Keratinocyte (primary cell): Measurements from ENCODE around the gene CDK3. TPM values are rescaled to one million over a fixed set of nuclear protein-coding genes. Genes with fewer than 3 reads are reported as not detected.

ENCODE experiments used
- DNase-seq: peaks from one replicate; pipeline ENCODE4 v3.0.0-alpha.2; 2011; ENCODE audit warnings: low read depth, missing footprints, low spot score
- FAIRE-seq: peaks from 2 replicates; lab custom pipeline; 2011; peaks lifted over from hg19 to GRCh38; lab: Jason Lieb, UNC
- H2AFZ ChIP-seq: 2 replicates; pipeline ENCODE4 v1.6.0; 2012; ENCODE audit warnings: low read length, control low read depth, inconsistent platforms; ENCODE audit not compliant: control insufficient read depth
- H3K27ac ChIP-seq: 2 replicates; pipeline ENCODE4 v1.5.1; 2011; ENCODE audit warnings: low read length; ENCODE audit not compliant: control insufficient read depth, insufficient read depth
- H3K27me3 ChIP-seq: 3 replicates; pipeline ENCODE4 v1.6.0; 2011; ENCODE audit warnings: low read length; ENCODE audit not compliant: control insufficient read depth, insufficient read depth; ENCODE audit errors: extremely low read depth
- H3K36me3 ChIP-seq, 2 experiments: 2 replicates in 1 of 2; 3 replicates in 1 of 2; pipeline ENCODE4 v1.5.1; 2011; ENCODE audit warnings: low read length in 2 of 2, mild to moderate bottlenecking in 1 of 2; ENCODE audit not compliant: control insufficient read depth in 2 of 2, insufficient read depth in 2 of 2; ENCODE audit errors: extremely low read depth in 1 of 2
- H3K4me1 ChIP-seq: 3 replicates; pipeline ENCODE4 v1.5.1; 2011; ENCODE audit warnings: low read length; ENCODE audit not compliant: control insufficient read depth, insufficient read depth; ENCODE audit errors: extremely low read depth
- H3K4me2 ChIP-seq: 3 replicates; pipeline ENCODE4 v1.6.0; 2011; ENCODE audit warnings: low read depth, low read length; ENCODE audit not compliant: control insufficient read depth, insufficient read depth; ENCODE audit errors: extremely low read depth
- H3K4me3 ChIP-seq, 3 experiments: fragments of 200-600 bp in 1 of 3; sonication (generic) in 1 of 3; 2 replicates in 2 of 3; 3 replicates in 1 of 3; pipeline ENCODE4 v1.5.1; 2011 to 2016; ENCODE audit warnings: low read length in 3 of 3, mild to moderate bottlenecking in 3 of 3, control low read depth in 2 of 3, inconsistent platforms in 1 of 3, low read depth in 1 of 3, mixed read lengths in 1 of 3, mixed run types in 1 of 3, moderate library complexity in 1 of 3; ENCODE audit not compliant: control insufficient read depth in 2 of 3, insufficient read depth in 2 of 3; ENCODE audit errors: extremely low read depth in 1 of 3
- H3K79me2 ChIP-seq: 2 replicates; pipeline ENCODE4 v1.6.0; 2012; ENCODE audit warnings: low read length; ENCODE audit not compliant: control insufficient read depth, insufficient read depth
- H3K9ac ChIP-seq: 3 replicates; pipeline ENCODE4 v1.6.0; 2011; ENCODE audit warnings: low read length; ENCODE audit not compliant: control insufficient read depth, insufficient read depth; ENCODE audit errors: extremely low read depth
- H3K9me1 ChIP-seq: 3 replicates; pipeline ENCODE4 v1.6.0; 2011; ENCODE audit warnings: low read length; ENCODE audit not compliant: control insufficient read depth, insufficient read depth; ENCODE audit errors: extremely low read depth
- H3K9me3 ChIP-seq: 2 replicates; pipeline ENCODE4 v1.5.1; 2012; ENCODE audit warnings: low read depth, low read length; ENCODE audit not compliant: control insufficient read depth
- H4K20me1 ChIP-seq: 3 replicates; pipeline ENCODE4 v1.6.0; 2011; ENCODE audit warnings: low read length; ENCODE audit not compliant: control insufficient read depth, insufficient read depth; ENCODE audit errors: extremely low read depth
- EZH2 ChIP-seq: IDR thresholded peaks from one replicate; pipeline ENCODE4 v1.6.1; 2012; ENCODE audit warnings: inconsistent platforms, mild to moderate bottlenecking, low read length, moderate library complexity
- dilution Hi-C: fragments of 300-500 bp; cut with MboI; formaldehyde crosslinking; loops from one replicate; pipeline ENCODE4 v1.7.0; 2020; ENCODE audit warnings: low sequenced_read_pairs; ENCODE audit not compliant: extremely low pct_ligation_motif_present
- polyA plus RNA-seq, 5 experiments: library from polyadenylated mRNA; depleted of rRNA in 3 of 5; stranded (reverse) in 3 of 5; stranded (forward) in 1 of 5; unstranded in 1 of 5; fragments of >200 nt; gene quantifications; 1 replicate in 1 of 5; 2 replicates in 3 of 5; 3 replicates in 1 of 5; pipeline versions ENCODE4 v1.2.1 to v1.2.3, GENCODE V29; 2011 to 2012; ENCODE audit warnings: missing spikeins in 2 of 5, low read depth in 1 of 5, low replicate concordance in 1 of 5
- TF ChIP-seq, protein P1 (sequence below), 3 experiments: IDR thresholded peaks in 1 of 3; conservative IDR thresholded peaks in 1 of 3; optimal IDR thresholded peaks in 1 of 3; 2 replicates in 2 of 3; 3 replicates in 1 of 3; pipeline versions ENCODE3 to v1.5.1; 2011; ENCODE audit warnings: low read length in 3 of 3, mild to moderate bottlenecking in 3 of 3, moderate library complexity in 2 of 3, control low read depth in 1 of 3, inconsistent platforms in 1 of 3; ENCODE audit not compliant: insufficient read depth in 2 of 3; ENCODE audit errors: extremely low read depth in 1 of 3

The CDK3 gene
- polyA plus RNA-seq, 1 donor (not counting 4 experiments of a cell fraction or from before 2014, with no cell fraction given), result 1.8 TPM

GRCh38 chr17:75979705-75980187, 20.9 kb upstream of the CDK3 start:
- no peak for FAIRE-seq
- Histone ChIP-seq H3K79me2 (peaks cover 3% of the 10 kb centered on the region), H3K4me2 (peak overlapping the region; percentile 79), H3K27ac (peak overlapping the region; percentile 96), H3K36me3 (no peaks in the 10 kb centered on the region), H3K27me3 (no peaks in the 10 kb centered on the region), H3K9me1 (no peaks in the 10 kb centered on the region), H3K4me3 (peak overlapping the region; percentile 53 to 83 (median 79)), H2AFZ (peak overlapping the region; percentile 89), H3K9me3 (no peaks in the 10 kb centered on the region), H3K9ac (peak overlapping the region; percentile 95), H4K20me1 (no peaks in the 10 kb centered on the region), H3K4me1 (peaks cover 35% of the 10 kb centered on the region)
- TF ChIP-seq, protein P1, sequence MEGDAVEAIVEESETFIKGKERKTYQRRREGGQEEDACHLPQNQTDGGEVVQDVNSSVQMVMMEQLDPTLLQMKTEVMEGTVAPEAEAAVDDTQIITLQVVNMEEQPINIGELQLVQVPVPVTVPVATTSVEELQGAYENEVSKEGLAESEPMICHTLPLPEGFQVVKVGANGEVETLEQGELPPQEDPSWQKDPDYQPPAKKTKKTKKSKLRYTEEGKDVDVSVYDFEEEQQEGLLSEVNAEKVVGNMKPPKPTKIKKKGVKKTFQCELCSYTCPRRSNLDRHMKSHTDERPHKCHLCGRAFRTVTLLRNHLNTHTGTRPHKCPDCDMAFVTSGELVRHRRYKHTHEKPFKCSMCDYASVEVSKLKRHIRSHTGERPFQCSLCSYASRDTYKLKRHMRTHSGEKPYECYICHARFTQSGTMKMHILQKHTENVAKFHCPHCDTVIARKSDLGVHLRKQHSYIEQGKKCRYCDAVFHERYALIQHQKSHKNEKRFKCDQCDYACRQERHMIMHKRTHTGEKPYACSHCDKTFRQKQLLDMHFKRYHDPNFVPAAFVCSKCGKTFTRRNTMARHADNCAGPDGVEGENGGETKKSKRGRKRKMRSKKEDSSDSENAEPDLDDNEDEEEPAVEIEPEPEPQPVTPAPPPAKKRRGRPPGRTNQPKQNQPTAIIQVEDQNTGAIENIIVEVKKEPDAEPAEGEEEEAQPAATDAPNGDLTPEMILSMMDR (optimal IDR thresholded peaks at IDR 0.05 in 1 of 3, IDR thresholded peaks at IDR 0.05 in 1 of 3, conservative IDR thresholded peaks at IDR 0.05 in 1 of 3; ENCODE audit: extremely low read depth in 1 of 3, insufficient read depth in 2 of 3, low read length in 3 of 3), result no peak
- TF ChIP-seq EZH2, result no peak
- no peak for DNase-seq
- dilution Hi-C loops, result no loop called here

- Histone ChIP-seq H4K20me1 (no peaks in the 10 kb centered on the region), H3K9me3 (no peaks in the 10 kb centered on the region), H3K27ac (peak overlapping the region; percentile 96), H3K4me3 (peak overlapping the region; percentile 53 to 83 (median 79)), H2AFZ (no peak overlapping the region), H3K9me1 (no peaks in the 10 kb centered on the region), H3K36me3 (no peaks in the 10 kb centered on the region), H3K27me3 (no peaks in the 10 kb centered on the region), H3K79me2 (peaks cover 3% of the 10 kb centered on the region), H3K9ac (peak overlapping the region; percentile 95), H3K4me1 (peaks cover 35% of the 10 kb centered on the region), H3K4me2 (peak overlapping the region; percentile 79)
- no peak for FAIRE-seq
- dilution Hi-C loops, result no loop called here
- DNase-seq, result no peak
- TF ChIP-seq EZH2, result no peak
These were observed 20.3 kb upstream of the CDK3 start for GRCh38 chr17:75980188-75981018.
